ENCODE data around the gene CAV3.
A peak's percentile ranks its signal among the peaks of the same experiment; 100 is the strongest.

Gene CAV3

GRCh38 chr3:8762607-8763377 is 29.2 kb downstream of the CAV3 start:
- DNase-seq: no peak

- no peak for DNase-seq
Observed at GRCh38 chr3:8764528-8764927, 30.9 kb downstream of the CAV3 start.

GRCh38 chr3:8765528-8765927 is 31.9 kb downstream of the CAV3 start:
- DNase-seq: no peak

GRCh38 chr3:8766148-8766547 is 32.5 kb downstream of the CAV3 start:
- no peak for DNase-seq

- no peak for DNase-seq
Observed at GRCh38 chr3:8767256-8767666, 33.7 kb downstream of the CAV3 start.

DNA sequence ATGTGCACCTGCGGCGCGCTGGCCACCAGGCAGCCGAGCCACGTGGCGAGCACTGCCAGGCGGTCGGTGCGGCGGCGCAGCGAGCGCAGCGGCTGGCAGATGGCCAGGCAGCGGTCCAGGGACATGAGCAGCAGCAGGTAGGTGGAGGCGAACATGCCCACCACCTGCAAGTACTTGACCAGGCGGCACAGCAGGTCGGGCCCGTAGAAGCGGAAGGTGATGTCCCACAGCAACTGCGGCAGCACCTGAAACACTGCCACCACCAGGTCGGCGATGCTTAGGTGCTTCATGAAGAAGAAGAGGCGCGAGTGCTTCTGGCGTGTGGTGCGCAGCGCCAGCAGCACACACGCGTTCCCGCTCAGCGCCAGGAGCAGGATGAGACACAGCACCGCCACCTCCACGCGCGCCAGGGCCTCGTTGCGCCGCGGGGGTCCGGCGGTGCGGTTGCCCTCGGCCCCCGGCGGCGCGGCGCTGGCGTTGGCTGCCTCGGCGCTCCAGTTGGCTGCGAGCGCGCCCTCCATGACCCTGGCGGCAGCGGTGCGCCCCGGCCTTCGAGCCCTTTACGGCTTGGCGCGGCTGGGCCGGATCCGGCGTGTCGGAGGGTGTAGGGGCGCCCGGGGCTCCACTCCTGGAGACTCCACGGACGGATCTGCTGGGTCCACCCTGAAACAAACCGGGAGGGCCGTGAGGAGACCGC is 34.2 kb downstream of the CAV3 start:
- DNase-seq: no peak

- no peak for DNase-seq
Observed at GRCh38 chr3:8768364-8769087, 34.9 kb downstream of the CAV3 start.

GRCh38 chr3:8769088-8769822 is 35.7 kb downstream of the CAV3 start, which contains the start of gene OXTR:
OXTR (minus strand) TSS chr3:8769613; CDS start chr3:8768187, 1,426 bp downstream.
- peak; percentile 53 to 61 for DNase-seq

GRCh38 chr3:8773941-8774542 is 40.4 kb downstream of the CAV3 start:
- DNase-seq: peak in 1 of 2 donors; percentile 7

- no peak for DNase-seq
Observed at GRCh38 chr3:8775181-8775580, 41.6 kb downstream of the CAV3 start.

GRCh38 chr3:8775602-8776001 is 42.0 kb downstream of the CAV3 start:
- DNase-seq: no peak

GRCh38 chr3:8776406-8776805 is 42.8 kb downstream of the CAV3 start:
- no peak for DNase-seq

GRCh38 chr3:8777201-8777977 is 43.8 kb downstream of the CAV3 start:
- no peak for DNase-seq

DNA sequence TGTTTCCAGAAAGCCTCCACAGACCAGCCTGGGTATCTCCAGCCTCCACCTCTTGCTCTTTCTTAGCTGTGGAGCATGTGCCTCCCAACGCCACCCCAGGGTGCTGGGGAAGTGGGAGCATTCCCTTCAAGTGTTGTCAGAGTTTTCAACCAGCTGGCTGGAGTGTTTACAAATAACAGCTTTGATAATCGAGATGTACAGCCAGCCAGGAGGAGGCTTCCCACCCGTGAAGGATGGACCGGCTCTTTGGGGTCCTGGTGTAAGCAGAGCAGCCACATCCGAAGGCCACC is 44.3 kb downstream of the CAV3 start:
- DNase-seq: no peak

GRCh38 chr3:8778475-8778874 is 44.9 kb downstream of the CAV3 start:
- no peak for DNase-seq

GRCh38 chr3:8780279-8780678 is 46.7 kb downstream of the CAV3 start:
- DNase-seq: no peak

GRCh38 chr3:8784676-8785435 is 51.3 kb downstream of the CAV3 start:
- peak in 1 of 2 donors; percentile 35 for DNase-seq

- DNase-seq: no peak
Observed at GRCh38 chr3:8790529-8790928, 56.9 kb downstream of the CAV3 start.

DNA sequence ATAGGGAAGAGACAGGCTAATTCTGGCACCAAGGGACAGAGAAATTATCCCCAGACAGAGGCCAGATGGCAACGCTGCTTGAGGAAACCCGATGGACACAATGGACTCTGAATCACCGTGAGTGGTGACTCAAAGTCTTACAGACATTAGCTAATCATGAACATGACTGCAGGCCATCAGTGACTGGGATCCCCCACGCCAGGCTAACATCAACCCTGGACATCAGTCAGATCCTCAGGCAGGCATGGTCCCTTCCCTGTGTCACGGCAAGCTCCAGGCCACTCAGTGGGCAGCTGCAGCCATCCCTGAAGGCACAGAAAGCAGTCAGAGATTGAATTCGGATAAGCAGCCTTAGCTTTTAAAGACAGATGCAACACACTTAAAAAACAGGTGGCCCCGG is 59.6 kb downstream of the CAV3 start:
- DNase-seq: no peak

DNA sequence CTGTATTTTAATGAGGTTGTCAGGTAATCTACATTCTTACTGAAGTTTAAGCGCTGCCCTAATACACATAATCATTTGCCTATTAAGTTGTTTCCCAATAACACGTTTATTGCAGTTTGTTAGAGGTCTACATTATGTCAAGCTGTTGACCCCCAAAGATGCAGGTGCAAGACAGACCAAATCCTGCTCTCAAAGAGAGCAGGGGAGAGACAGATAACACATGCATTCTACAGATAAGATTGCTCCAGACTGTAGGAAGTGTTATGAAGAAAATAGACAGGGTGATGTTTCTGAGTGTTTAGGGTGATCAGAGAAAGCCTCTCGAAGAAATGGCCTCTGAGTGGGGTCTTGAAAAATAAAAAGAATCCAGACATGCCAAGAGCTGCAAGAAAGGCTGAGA is 60.6 kb downstream of the CAV3 start:
- DNase-seq: no peak
